HEK293 (cell line): ENCODE measurements around the gene CERS4.

Source experiments
- BCL11A ChIP-seq: fragments of 450-650 bp; formaldehyde crosslinking; IDR thresholded peaks from 2 replicates; pipeline ENCODE4 v1.5.1; 2016; ENCODE audit warnings: low read depth, missing biosample characterization, missing genetic modification characterization
- MZF1 ChIP-seq: fragments of 450-650 bp; formaldehyde crosslinking; IDR thresholded peaks from 2 replicates; pipeline ENCODE4 v1.5.1; 2017; ENCODE audit warnings: missing biosample characterization, missing genetic modification characterization, borderline replicate concordance
- ZNF112 ChIP-seq: fragments of 450-650 bp; formaldehyde crosslinking; IDR thresholded peaks from 2 replicates; pipeline ENCODE4 v1.5.0; 2017; ENCODE audit warnings: missing biosample characterization, missing genetic modification characterization
- ZNF140 ChIP-seq: fragments of 450-650 bp; formaldehyde crosslinking; IDR thresholded peaks from 2 replicates; pipeline ENCODE4 v1.5.1; 2016; ENCODE audit warnings: missing biosample characterization, missing genetic modification characterization
- ZNF184 ChIP-seq: fragments of 450-650 bp; IDR thresholded peaks from 2 replicates; pipeline ENCODE4 v1.5.1; 2018; ENCODE audit warnings: missing biosample characterization, mild to moderate bottlenecking, missing genetic modification characterization
- ZNF202 ChIP-seq: fragments of 450-650 bp; formaldehyde crosslinking; IDR thresholded peaks from 2 replicates; pipeline ENCODE4 v1.5.1; 2016; ENCODE audit warnings: missing biosample characterization, missing genetic modification characterization, borderline replicate concordance
- ZNF214 ChIP-seq: fragments of 450-650 bp; formaldehyde crosslinking; IDR thresholded peaks from 2 replicates; pipeline ENCODE4 v1.5.1; 2017; ENCODE audit warnings: missing biosample characterization, mild to moderate bottlenecking, missing genetic modification characterization, borderline replicate concordance
- ZNF292 ChIP-seq: fragments of 450-650 bp; formaldehyde crosslinking; IDR thresholded peaks from 2 replicates; pipeline ENCODE4 v1.5.1; 2016; ENCODE audit warnings: low read depth, missing biosample characterization, missing genetic modification characterization, borderline replicate concordance
- ZNF37A ChIP-seq: fragments of 450-650 bp; IDR thresholded peaks from 2 replicates; pipeline ENCODE4 v1.5.1; 2018; ENCODE audit warnings: missing biosample characterization, missing genetic modification characterization
- ZNF423 ChIP-seq: fragments of 450-650 bp; formaldehyde crosslinking; IDR thresholded peaks from 2 replicates; pipeline ENCODE4 v1.5.1; 2016; ENCODE audit warnings: missing biosample characterization, missing genetic modification characterization
- ZNF555 ChIP-seq: fragments of 450-650 bp; formaldehyde crosslinking; conservative IDR thresholded peaks from 2 replicates; pipeline ENCODE4 v1.5.1; 2017; ENCODE audit warnings: missing biosample characterization, mild to moderate bottlenecking, missing genetic modification characterization, inconsistent platforms
- ZNF560 ChIP-seq: fragments of 450-650 bp; formaldehyde crosslinking; IDR thresholded peaks from 2 replicates; pipeline ENCODE4 v1.5.1; 2017; ENCODE audit warnings: missing biosample characterization, missing genetic modification characterization, borderline replicate concordance
- ZNF76 ChIP-seq: fragments of 450-650 bp; formaldehyde crosslinking; IDR thresholded peaks from 2 replicates; pipeline ENCODE4; 2016; ENCODE audit warnings: low read depth, missing biosample characterization, missing genetic modification characterization, borderline replicate concordance
- ZNF785 ChIP-seq: fragments of 450-650 bp; formaldehyde crosslinking; IDR thresholded peaks from 2 replicates; pipeline ENCODE4 v1.5.1; 2016; ENCODE audit warnings: missing biosample characterization, missing genetic modification characterization
- ZNF792 ChIP-seq: fragments of 450-650 bp; formaldehyde crosslinking; IDR thresholded peaks from 2 replicates; pipeline ENCODE4 v1.5.1; 2016; ENCODE audit warnings: missing biosample characterization, missing genetic modification characterization
- ZNF837 ChIP-seq: fragments of 450-650 bp; formaldehyde crosslinking; IDR thresholded peaks from 2 replicates; pipeline ENCODE4 v1.5.1; 2016; ENCODE audit warnings: missing biosample characterization, missing genetic modification characterization
- ZXDB ChIP-seq: fragments of 450-650 bp; formaldehyde crosslinking; IDR thresholded peaks from 2 replicates; pipeline ENCODE4 v1.5.1; 2016; ENCODE audit warnings: missing biosample characterization, missing genetic modification characterization
- TF ChIP-seq, protein P1 (sequence below): fragments of 450-650 bp; formaldehyde crosslinking; IDR thresholded peaks from 2 replicates; pipeline ENCODE4 v1.5.1; 2016; ENCODE audit warnings: missing biosample characterization, missing genetic modification characterization
- TF ChIP-seq, protein P2 (sequence below): fragments of 450-650 bp; formaldehyde crosslinking; IDR thresholded peaks from 2 replicates; pipeline ENCODE4 v1.5.1; 2016; ENCODE audit warnings: missing biosample characterization, missing genetic modification characterization, low read depth
- TF ChIP-seq, protein P3 (sequence below): fragments of 450-650 bp; formaldehyde crosslinking; IDR thresholded peaks from 2 replicates; pipeline ENCODE4 v1.5.1; 2016; ENCODE audit warnings: missing biosample characterization, missing genetic modification characterization
- TF ChIP-seq, protein P4 (sequence below): fragments of 450-650 bp; formaldehyde crosslinking; IDR thresholded peaks from 2 replicates; pipeline ENCODE4 v1.5.1; 2016; ENCODE audit warnings: missing biosample characterization, missing genetic modification characterization
- TF ChIP-seq, protein P5 (sequence below): fragments of 450-650 bp; formaldehyde crosslinking; IDR thresholded peaks from 2 replicates; pipeline ENCODE4 v1.5.1; 2016; ENCODE audit warnings: missing biosample characterization, missing genetic modification characterization
- TF ChIP-seq, protein P6 (sequence below): fragments of 450-650 bp; formaldehyde crosslinking; conservative IDR thresholded peaks from 2 replicates; pipeline ENCODE4 v1.5.1; 2016; ENCODE audit warnings: low read depth, missing biosample characterization, missing genetic modification characterization

CERS4 gene

DNA sequence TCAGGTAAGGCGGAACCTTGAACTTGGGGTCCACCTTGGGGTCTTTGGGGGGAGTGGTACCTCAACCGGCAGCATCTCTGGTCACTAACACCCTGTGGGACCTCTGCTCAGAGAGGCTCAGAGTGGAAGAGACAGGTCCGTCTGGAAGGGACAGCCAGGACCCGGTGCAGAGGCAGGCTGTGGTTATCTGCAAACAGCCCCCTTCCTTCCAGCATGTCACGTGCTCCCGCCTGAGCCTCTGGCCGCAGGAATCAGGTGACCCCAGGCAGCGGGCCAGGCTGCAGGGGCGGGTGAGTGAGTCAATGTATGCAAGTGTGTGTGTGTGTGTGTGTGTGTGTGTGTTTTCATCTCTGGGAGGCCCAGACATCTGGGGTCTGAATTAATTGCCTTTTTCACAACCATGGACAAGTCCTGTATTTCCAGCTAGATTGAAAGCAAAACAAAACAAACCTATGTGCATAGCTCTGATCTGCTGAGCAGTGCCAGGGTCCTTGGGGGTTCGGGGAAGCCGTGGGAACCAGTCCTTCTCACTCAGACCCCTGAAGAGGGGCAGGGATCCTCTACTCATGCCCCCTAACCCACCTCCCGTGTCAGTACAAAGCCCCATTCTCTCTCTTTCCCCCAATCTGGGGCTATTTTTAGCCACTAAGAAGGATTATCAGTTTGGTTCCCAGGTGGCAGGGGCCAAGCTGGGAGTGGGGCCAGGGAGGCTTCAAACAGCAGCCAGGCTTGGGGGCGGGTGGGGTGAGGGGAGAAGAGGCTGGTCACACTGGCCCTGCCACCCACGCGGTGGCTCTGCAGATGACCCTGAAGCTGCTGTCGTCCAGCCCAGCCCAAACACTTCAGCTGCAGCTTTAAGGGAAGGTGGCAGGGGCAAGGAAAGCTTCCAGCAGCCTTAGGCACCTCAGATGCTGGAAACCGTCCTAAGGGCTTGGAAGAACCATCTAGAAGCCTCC is 31.4 kb downstream of the CERS4 start (continued):
- TF ChIP-seq ZNF292 (tag by site-specific recombination) = no peak
- peak; percentile 56; the same call in 1 of the 2 replicates for TF ChIP-seq ZNF76
- no peak for TF ChIP-seq ZNF202 (tag by site-specific recombination)
- no peak for TF ChIP-seq ZNF423 (tag by site-specific recombination)
- no peak; the same call in 1 of the 2 replicates for TF ChIP-seq ZNF560 (tag by site-specific recombination)
- TF ChIP-seq, protein P1, sequence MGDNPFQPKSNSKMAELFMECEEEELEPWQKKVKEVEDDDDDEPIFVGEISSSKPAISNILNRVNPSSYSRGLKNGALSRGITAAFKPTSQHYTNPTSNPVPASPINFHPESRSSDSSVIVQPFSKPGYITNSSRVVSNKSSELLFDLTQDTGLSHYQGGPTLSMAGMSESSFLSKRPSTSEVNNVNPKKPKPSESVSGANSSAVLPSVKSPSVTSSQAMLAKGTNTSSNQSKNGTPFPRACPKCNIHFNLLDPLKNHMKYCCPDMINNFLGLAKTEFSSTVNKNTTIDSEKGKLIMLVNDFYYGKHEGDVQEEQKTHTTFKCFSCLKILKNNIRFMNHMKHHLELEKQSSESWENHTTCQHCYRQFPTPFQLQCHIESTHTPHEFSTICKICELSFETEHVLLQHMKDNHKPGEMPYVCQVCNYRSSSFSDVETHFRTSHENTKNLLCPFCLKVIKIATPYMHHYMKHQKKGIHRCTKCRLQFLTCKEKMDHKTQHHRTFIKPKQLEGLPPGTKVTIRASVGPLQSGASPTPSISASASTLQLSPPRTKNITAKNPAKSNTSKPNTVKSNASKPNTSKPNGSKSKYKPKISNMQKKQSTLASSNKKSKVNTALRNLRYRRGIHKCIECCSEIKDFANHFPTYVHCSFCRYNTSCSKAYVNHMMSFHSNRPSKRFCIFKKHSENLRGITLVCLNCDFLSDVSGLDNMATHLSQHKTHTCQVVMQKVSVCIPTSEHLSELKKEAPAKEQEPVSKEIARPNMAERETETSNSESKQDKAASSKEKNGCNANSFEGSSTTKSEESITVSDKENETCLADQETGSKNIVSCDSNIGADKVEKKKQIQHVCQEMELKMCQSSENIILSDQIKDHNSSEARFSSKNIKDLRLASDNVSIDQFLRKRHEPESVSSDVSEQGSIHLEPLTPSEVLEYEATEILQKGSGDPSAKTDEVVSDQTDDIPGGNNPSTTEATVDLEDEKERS (tag by site-specific recombination) = 0 out of 2 replicates have a peak, but pooled peaks have one; percentile 17
- peak; percentile 61; the same call in 1 of the 2 replicates for TF ChIP-seq ZNF112
- TF ChIP-seq, protein P2, sequence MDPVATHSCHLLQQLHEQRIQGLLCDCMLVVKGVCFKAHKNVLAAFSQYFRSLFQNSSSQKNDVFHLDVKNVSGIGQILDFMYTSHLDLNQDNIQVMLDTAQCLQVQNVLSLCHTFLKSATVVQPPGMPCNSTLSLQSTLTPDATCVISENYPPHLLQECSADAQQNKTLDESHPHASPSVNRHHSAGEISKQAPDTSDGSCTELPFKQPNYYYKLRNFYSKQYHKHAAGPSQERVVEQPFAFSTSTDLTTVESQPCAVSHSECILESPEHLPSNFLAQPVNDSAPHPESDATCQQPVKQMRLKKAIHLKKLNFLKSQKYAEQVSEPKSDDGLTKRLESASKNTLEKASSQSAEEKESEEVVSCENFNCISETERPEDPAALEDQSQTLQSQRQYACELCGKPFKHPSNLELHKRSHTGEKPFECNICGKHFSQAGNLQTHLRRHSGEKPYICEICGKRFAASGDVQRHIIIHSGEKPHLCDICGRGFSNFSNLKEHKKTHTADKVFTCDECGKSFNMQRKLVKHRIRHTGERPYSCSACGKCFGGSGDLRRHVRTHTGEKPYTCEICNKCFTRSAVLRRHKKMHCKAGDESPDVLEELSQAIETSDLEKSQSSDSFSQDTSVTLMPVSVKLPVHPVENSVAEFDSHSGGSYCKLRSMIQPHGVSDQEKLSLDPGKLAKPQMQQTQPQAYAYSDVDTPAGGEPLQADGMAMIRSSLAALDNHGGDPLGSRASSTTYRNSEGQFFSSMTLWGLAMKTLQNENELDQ (tag by site-specific recombination) = no peak
- 0 out of 2 replicates have a peak, but pooled peaks have one; percentile 22 for TF ChIP-seq ZNF184 (tag by site-specific recombination)
- no peak for TF ChIP-seq ZNF792 (tag by site-specific recombination)
- no peak for TF ChIP-seq MZF1
- TF ChIP-seq ZNF555 = no peak
- TF ChIP-seq BCL11A = peak; percentile 96
- TF ChIP-seq, protein P3, sequence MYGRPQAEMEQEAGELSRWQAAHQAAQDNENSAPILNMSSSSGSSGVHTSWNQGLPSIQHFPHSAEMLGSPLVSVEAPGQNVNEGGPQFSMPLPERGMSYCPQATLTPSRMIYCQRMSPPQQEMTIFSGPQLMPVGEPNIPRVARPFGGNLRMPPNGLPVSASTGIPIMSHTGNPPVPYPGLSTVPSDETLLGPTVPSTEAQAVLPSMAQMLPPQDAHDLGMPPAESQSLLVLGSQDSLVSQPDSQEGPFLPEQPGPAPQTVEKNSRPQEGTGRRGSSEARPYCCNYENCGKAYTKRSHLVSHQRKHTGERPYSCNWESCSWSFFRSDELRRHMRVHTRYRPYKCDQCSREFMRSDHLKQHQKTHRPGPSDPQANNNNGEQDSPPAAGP = peak; percentile 96
- TF ChIP-seq, protein P4, sequence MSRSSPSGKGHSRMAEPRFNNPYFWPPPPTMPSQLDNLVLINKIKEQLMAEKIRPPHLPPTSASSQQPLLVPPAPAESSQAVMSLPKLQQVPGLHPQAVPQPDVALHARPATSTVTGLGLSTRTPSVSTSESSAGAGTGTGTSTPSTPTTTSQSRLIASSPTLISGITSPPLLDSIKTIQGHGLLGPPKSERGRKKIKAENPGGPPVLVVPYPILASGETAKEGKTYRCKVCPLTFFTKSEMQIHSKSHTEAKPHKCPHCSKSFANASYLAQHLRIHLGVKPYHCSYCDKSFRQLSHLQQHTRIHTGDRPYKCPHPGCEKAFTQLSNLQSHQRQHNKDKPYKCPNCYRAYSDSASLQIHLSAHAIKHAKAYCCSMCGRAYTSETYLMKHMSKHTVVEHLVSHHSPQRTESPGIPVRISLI (tag by site-specific recombination) = no peak
- no peak for TF ChIP-seq ZNF837 (tag by site-specific recombination)
- no peak for TF ChIP-seq ZNF37A (tag by site-specific recombination)
- TF ChIP-seq, protein P5, sequence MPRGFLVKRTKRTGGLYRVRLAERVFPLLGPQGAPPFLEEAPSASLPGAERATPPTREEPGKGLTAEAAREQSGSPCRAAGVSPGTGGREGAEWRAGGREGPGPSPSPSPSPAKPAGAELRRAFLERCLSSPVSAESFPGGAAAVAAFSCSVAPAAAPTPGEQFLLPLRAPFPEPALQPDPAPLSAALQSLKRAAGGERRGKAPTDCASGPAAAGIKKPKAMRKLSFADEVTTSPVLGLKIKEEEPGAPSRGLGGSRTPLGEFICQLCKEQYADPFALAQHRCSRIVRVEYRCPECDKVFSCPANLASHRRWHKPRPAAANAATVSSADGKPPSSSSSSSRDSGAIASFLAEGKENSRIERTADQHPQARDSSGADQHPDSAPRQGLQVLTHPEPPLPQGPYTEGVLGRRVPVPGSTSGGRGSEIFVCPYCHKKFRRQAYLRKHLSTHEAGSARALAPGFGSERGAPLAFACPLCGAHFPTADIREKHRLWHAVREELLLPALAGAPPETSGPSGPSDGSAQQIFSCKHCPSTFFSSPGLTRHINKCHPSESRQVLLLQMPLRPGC (tag by site-specific recombination) = peak; percentile 85
- TF ChIP-seq ZXDB (tag by site-specific recombination) = peak; percentile 99
- TF ChIP-seq, protein P6, sequence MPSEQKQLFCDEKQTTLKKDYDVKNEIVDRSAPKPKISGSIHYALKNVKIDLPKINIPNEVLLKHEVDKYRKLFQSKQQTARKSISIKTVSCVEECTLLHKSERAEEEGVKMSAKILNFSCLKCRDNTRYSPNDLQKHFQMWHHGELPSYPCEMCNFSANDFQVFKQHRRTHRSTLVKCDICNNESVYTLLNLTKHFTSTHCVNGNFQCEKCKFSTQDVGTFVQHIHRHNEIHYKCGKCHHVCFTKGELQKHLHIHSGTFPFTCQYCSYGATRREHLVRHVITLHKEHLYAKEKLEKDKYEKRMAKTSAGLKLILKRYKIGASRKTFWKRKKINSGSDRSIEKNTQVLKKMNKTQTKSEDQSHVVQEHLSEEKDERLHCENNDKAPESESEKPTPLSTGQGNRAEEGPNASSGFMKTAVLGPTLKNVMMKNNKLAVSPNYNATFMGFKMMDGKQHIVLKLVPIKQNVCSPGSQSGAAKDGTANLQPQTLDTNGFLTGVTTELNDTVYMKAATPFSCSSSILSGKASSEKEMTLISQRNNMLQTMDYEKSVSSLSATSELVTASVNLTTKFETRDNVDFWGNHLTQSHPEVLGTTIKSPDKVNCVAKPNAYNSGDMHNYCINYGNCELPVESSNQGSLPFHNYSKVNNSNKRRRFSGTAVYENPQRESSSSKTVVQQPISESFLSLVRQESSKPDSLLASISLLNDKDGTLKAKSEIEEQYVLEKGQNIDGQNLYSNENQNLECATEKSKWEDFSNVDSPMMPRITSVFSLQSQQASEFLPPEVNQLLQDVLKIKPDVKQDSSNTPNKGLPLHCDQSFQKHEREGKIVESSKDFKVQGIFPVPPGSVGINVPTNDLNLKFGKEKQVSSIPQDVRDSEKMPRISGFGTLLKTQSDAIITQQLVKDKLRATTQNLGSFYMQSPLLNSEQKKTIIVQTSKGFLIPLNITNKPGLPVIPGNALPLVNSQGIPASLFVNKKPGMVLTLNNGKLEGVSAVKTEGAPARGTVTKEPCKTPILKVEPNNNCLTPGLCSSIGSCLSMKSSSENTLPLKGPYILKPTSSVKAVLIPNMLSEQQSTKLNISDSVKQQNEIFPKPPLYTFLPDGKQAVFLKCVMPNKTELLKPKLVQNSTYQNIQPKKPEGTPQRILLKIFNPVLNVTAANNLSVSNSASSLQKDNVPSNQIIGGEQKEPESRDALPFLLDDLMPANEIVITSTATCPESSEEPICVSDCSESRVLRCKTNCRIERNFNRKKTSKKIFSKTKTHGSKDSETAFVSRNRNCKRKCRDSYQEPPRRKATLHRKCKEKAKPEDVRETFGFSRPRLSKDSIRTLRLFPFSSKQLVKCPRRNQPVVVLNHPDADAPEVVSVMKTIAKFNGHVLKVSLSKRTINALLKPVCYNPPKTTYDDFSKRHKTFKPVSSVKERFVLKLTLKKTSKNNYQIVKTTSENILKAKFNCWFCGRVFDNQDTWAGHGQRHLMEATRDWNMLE = no peak
- no peak for TF ChIP-seq ZNF214
- no peak for TF ChIP-seq ZNF140 (tag by site-specific recombination)
- TF ChIP-seq ZNF785 (tag by site-specific recombination) = peak; percentile 96
